ENCODE measurements around the gene PLXNA4.

PLXNA4 gene

GRCh38 chr7:132318352-132319318 is 257.6 kb downstream of the PLXNA4 start:
- peak; percentile 48 to 73 for DNase-seq (ENCODE audit: low read depth in 2 of 2)

DNA sequence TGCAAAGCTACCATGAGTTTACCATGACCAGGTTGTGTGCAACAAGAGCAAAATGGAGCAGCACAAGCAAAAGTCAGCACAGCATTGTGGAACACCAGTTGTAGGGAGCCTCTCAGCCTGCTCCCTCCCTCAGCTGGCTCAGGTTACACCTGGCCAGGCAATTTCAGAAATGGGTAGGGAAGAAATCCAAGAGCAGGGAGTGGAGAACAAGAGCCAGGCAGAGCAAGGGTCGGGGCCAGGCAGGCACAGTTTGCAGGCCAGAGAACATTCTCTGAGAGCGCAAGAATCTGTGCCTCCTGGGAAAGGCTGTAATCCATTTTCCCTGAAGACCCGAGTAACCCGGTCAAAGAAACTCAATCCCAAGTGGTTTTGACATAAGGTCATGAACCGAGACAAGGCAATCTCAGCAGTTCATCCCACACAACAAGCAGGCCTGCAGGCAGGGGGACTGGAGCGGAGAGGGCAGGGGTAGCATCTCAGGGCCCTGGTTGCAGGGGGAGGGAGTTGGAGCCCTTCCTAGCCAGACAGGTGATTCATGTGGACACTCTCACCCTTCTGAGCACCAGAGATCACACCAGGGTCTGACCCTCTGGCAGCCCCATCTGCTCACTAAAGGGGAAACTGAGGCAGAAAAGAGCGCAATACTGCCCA is 258.4 kb downstream of the PLXNA4 start:
- DNase-seq (ENCODE audit: low read depth in 2 of 2): no peak

- DNase-seq (ENCODE audit: low read depth in 2 of 2): no peak
Observed at GRCh38 chr7:132312531-132313055, 263.7 kb downstream of the PLXNA4 start.

- DNase-seq (ENCODE audit: low read depth in 2 of 2): no peak
Observed at GRCh38 chr7:132311733-132312132, 264.5 kb downstream of the PLXNA4 start.

DNA sequence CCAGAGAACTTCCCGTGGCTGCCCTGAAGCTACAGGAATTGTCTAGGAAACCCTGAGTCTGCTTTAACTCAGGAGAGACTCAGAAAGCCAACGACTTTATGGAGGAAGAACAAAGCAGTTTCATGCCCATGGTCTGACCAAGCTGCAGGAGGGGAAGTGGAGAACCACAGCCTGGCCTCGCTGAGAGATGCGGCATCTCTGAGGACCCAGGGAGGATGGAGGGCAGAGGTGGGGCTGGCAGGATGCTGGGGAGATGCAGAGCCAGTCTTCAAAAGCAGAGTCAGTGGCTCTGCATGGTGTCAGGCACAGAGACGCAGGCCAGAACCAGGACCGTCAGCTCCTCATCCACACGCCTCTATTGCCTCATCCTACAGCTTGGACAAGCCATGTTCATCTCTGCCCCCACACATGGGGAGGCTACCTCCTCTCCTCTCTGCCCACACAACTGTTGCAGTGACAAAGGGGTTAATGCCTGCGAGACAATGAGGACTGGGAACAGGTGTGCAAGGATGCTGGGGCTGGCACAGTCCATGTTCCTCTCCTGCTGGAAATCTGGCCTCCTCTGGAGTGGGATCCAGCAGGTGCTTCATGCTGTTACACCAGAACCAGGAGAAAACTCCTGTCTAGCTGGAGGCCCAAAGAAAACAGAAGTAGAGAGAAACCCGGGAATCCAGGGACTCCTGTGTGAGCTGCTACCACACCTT is 267.0 kb downstream of the PLXNA4 start:
- no peak for DNase-seq (ENCODE audit: low read depth in 2 of 2)

GRCh38 chr7:132307465-132307864 is 268.8 kb downstream of the PLXNA4 start:
- no peak for DNase-seq (ENCODE audit: low read depth in 2 of 2)

DNA sequence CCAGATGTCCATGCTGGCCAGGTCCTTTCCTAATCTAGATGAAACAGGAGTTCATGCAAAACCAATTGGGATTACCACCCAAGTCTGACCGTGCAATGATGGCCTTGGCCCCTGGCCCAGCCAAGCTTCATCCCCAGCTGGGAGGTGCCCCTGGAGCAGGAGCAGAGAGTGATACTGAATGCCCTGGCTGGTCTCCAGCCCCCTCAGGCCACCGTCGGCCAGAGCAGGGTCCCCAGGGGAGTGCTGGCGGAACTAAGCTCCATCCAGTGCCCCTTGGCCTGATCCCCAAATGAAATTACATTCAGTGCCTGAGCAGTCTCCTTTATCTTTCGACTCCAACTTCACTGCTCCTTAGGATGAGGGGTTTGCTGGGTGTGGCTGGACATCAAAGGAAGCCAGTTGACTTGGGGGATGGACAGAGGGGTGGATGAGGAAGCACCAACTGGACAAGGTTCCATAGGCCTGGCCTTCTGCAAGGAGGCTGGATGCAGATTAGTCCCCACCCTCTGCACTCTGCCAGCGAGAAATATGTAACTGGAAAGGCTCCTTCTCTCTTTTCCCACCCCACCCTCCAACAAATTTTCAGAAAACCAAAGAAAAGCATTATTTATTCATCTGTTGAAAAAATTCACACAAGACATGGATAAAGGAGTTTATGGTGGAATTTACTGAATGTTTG is 275.5 kb downstream of the PLXNA4 start:
- DNase-seq (ENCODE audit: low read depth in 2 of 2): no peak

- DNase-seq (ENCODE audit: low read depth in 2 of 2): no peak
Observed at GRCh38 chr7:132298790-132299189, 277.5 kb downstream of the PLXNA4 start.

DNA sequence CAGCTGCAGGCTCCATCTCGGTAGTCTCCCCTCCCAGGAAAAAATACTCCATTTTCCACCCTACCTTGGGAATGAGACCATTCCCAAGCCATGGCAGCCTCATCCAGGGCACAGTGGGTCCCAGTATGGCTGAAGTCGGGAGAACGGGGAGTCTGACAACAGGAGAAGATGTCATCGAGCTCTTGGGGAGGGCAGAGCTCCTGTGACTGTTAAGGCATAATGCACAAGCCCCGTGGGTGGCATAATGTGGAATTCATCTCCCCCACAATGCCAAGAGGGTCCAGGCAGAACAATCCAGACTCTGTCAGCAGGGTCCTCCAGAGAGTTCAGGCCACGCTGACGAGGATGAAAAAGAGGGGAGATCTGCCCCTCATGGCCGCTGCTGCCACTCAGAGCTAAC is 279.4 kb downstream of the PLXNA4 start:
- no peak for DNase-seq (ENCODE audit: low read depth in 2 of 2)

DNA sequence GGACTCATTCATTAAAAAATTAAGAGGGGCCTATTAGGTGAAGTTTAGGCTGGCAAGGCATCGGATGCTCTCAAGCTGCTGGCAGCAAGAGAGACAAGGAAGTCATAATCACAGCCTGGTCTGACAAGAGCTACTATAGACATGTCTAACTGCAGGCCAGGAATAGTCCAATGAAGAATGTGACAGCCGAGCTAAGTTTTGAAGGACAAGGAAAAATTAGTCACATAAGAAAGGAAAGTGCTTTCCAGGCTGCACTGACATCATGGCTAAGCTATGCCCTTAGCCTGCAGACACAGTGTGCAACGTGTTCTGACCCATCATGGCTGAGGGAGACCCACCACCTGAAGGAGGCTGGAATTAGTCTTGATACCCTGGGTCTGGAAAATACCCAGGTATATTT is 281.1 kb downstream of the PLXNA4 start:
- no peak for DNase-seq (ENCODE audit: low read depth in 2 of 2)

GRCh38 chr7:132292803-132293202 is 283.5 kb downstream of the PLXNA4 start:
- no peak for DNase-seq (ENCODE audit: low read depth in 2 of 2)

DNA sequence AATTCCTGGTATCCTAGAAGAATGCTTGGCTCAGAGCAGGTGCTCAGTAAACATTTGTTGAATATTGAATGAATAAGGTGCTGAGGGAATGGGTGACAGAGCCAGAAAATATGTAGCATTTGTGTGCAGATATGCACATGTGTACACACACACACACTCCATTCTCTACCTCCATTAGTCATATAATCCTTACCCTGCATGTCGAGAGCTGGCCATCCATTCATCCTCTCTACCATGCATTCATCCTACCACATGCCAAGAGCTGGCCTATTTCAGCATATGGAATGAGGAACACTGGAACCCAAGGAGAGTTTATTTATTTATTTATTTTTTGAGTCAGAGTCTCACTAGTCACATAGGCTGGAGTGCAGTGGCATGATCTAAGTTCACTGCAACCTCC is 284.8 kb downstream of the PLXNA4 start:
- DNase-seq (ENCODE audit: low read depth in 2 of 2): no peak

DNA sequence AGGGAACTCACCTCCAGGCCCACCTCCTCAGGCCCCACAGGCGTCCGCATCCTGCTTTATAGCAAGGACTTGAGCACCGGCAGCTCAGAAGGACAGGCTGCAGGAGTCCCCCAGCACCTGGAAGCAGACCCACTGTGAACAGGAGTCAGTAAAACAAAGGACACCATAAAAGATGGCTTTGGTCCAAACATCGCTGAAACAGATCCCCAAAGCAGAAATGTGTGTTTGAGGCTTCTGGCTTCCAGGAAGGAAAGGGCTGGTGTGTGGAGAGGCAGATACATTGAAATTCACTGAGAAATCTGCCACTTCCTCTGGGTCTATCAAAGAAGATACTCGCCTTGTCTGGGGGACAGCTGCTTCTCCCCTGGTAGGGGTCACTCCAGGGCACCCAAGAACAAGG is 286.2 kb downstream of the PLXNA4 start:
- DNase-seq (ENCODE audit: low read depth in 2 of 2): no peak

DNA sequence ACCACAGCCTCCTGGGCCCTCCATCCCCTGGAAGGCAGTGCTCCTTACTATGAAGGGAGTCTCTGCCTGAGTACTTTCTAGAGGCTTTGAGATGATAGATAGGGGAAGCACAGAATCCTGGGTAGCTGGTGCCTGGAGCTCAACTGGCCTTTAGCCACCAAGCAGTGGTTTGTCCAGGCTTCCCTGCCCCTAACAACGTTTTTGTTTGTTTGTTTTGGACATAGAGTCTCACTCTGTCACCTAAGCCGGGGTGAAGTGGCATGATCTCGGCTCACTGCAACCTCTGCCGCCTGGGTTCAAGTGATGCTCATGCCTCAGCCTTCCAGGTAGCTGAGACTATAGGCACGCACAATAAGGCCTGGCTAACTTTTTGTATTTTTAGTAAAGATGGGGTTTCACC is 289.4 kb downstream of the PLXNA4 start:
- DNase-seq (ENCODE audit: low read depth in 2 of 2): no peak

GRCh38 chr7:132280335-132280734 is 295.9 kb downstream of the PLXNA4 start:
- DNase-seq (ENCODE audit: low read depth in 2 of 2): no peak

DNA sequence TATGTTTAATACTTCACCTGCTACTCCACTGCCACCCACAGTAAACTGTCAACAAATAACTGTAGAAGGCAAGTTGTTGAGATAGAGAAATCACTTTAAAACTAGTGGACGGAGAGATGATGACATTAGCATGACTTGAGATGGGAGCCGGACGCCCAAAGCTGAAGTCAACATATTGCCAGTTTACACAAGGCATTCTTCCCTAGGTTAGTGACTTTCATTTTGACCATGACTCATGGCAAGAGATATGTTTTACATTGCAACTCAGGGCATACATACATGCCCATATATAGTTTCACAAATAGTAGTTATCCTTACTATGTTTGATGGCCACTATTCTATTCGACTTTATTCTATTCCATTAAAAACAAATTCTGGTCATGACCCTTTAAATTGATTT is 296.6 kb downstream of the PLXNA4 start:
- no peak for DNase-seq (ENCODE audit: low read depth in 2 of 2)

DNA sequence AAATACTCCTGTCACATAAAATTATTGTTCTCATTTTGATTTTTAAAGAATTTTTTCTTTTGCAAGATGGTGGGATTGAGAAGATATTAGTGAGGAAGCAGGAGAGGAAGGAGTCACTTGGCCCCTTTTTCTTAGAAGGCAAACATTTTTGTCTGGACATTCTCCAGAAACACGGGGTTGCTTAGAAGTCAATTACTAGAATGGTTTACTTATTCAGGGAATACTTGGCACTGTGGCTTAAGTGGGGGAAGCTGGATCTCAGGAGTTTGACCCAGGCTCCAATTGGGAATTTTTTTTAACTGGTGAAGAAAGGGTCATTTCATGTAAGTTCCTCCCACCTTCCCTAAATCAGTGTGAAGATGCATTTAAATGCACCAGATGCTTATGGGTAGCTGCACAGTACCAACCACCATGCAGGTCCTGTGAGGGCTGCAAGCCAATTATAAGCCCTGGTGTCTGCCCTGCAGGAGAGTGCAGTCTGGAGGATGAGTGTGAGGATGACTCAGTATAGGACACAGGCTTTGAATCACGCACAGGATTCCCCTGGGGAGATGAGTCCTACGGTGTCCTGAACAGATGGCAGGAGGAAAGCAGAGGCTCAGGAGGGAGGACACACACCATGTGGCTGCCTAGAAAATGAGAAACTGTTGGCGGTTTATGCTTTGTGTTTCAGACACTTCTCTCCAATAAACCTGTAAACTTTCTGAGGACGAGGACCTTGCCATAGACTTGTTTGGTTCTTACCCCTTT is 299.1 kb downstream of the PLXNA4 start:
- no peak for DNase-seq (ENCODE audit: low read depth in 2 of 2)

DNA sequence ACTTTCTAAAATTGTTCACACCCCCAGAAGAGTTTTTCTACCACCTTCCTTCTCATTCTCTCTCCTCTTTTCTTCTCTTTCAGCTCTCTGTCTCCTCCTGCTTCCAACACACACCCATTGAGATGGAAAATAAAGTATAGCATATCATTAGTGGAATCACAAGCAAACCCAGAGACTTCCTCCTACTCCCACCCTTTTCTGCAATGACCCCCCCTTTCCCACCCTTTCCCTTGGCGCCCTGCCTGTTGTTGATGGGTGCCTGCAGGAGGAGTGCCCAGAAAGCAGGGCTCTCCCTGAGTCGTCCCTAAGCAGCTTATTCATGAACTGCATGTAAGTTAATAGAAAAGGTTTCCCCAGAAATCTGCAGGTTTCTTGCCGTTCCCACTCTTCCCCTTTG is 300.0 kb downstream of the PLXNA4 start:
- DNase-seq (ENCODE audit: low read depth in 2 of 2): no peak

DNA sequence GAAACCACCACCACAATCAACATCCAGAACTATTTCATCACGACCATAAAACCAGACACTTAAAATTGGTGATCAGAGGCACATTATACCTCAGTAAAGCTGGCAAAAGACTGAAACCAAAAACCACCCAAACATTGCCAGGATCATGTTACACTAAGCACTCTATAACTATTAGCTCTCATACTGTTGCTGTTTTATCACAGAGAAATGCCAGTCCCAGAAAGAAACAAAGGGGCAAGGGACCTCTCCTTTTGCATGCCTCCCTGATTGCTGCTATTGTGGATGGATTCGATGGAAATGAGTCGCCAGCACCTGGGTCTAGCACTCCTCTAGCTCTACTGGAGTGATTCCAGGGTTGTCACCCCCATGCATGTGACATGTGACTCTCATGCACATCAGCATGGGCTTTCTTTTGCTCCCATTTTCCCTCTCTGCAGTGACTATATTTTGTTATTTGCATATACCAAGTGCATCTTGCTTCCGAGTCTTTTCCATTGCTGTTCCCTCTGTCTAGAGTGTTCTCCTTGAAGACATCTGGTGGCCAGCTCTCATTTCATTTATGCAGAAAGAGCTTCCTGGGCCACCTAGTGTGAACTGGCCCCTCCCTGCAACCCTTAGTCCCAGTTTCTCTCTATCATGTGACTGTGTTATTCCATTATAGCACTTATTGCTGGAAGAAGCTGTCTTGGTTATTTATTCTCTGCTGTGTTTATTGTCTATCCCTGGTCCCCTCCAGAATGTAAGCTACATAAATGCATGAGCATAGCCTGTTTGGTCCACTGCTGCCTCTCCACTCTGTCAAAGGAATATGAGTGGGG is 300.6 kb downstream of the PLXNA4 start:
- DNase-seq (ENCODE audit: low read depth in 2 of 2): no peak

DNA sequence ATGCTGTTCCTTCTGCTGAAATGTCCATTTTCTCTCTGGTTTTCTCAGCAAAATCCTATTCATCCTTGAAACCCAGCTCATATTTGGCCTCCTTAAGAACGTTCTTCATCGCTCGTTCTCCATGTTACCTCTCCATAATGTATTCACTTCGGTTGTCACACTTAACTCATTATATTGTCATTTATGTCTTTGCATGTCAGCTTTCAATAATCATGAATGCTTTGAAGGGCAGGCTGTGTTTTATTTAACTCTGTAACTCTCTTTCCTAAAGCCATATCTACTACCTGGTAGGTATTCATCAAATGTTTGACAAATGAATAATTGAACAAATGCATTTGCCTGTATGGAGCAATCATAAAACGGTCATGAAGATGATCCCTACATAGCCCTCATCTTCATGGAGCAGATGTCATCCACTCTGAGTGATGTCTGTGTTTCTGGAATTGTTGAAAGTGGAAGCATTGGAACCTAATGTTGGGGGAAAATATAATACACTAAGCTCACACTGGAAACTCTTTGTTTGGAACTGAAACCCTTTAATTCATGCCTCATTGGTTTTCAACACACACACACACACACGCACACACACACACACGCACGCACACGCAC is 303.4 kb downstream of the PLXNA4 start:
- no peak for DNase-seq (ENCODE audit: low read depth in 2 of 2)

Measured in stimulated activated CD4-positive, alpha-beta T cell treated with anti-CD3 and anti-CD28 coated beads, Interleukin-12 subunit alpha, Interleukin-12 subunit beta, amount 100 ng/mL, for 24 hours (primary cell).